Progenitor cell of endocrine pancreas (in vitro differentiated cells): ENCODE measurements around the gene LCE3E. TPM values are rescaled to one million over a fixed set of nuclear protein-coding genes. Genes with fewer than 3 reads are reported as not detected.

Experiments used
- DNase-seq: peaks from one replicate; pipeline ENCODE4 v3.0.0; 2021; ENCODE audit warnings: low spot score; ENCODE audit not compliant: unreplicated experiment
- H3K27ac Mint-ChIP-seq: 2 replicates; pipeline ENCODE4 v1.8.0; 2021; ENCODE audit warnings: mild to moderate bottlenecking, moderate library complexity, mixed read lengths
- H3K27me3 Mint-ChIP-seq: 2 replicates; pipeline ENCODE4 v1.8.0; 2021; ENCODE audit warnings: mixed read lengths
- H3K36me3 Mint-ChIP-seq: 2 replicates; pipeline ENCODE4 v1.8.0; 2022; ENCODE audit warnings: mixed read lengths; ENCODE audit not compliant: insufficient read depth
- H3K4me1 Mint-ChIP-seq: 2 replicates; pipeline ENCODE4 v1.8.0; 2021; ENCODE audit warnings: low read depth, mixed read lengths
- H3K4me3 Mint-ChIP-seq: 2 replicates; pipeline ENCODE4 v1.8.0; 2021; ENCODE audit warnings: low read depth, mild to moderate bottlenecking, moderate library complexity, mixed read lengths
- H3K9me3 Mint-ChIP-seq: 2 replicates; pipeline ENCODE4 v1.8.0; 2021; ENCODE audit warnings: low read depth, mixed read lengths
- total RNA-seq: library from RNA; stranded (reverse); gene quantifications from 2 replicates; pipeline ENCODE4 v1.2.1, GENCODE V29; 2021
- TF ChIP-seq, protein P1 (sequence below): fragments of 200-600 bp; sonication (generic); IDR thresholded peaks from one replicate; pipeline ENCODE4 v1.5.0; 2021; ENCODE audit warnings: antibody characterized with exemption, mild to moderate bottlenecking; ENCODE audit not compliant: unreplicated experiment

The LCE3E gene
- total RNA-seq, 1 donor from 2014 or later: not detected

GRCh38 chr1:152516082-152516481 is 50.5 kb downstream of the LCE3E start:
- H3K36me3 Mint-ChIP-seq: peaks cover 1% of the 10 kb centered on the region
- H3K4me1 Mint-ChIP-seq: no peaks in the 10 kb centered on the region
- H3K27ac Mint-ChIP-seq: no peak overlapping the region

More at GRCh38 chr1:152516082-152516481, 50.5 kb downstream of the LCE3E start:
- TF ChIP-seq, protein P1, sequence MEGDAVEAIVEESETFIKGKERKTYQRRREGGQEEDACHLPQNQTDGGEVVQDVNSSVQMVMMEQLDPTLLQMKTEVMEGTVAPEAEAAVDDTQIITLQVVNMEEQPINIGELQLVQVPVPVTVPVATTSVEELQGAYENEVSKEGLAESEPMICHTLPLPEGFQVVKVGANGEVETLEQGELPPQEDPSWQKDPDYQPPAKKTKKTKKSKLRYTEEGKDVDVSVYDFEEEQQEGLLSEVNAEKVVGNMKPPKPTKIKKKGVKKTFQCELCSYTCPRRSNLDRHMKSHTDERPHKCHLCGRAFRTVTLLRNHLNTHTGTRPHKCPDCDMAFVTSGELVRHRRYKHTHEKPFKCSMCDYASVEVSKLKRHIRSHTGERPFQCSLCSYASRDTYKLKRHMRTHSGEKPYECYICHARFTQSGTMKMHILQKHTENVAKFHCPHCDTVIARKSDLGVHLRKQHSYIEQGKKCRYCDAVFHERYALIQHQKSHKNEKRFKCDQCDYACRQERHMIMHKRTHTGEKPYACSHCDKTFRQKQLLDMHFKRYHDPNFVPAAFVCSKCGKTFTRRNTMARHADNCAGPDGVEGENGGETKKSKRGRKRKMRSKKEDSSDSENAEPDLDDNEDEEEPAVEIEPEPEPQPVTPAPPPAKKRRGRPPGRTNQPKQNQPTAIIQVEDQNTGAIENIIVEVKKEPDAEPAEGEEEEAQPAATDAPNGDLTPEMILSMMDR: no peak
- DNase-seq: no peak
- Mint-ChIP-seq H3K27me3 (no peaks in the 10 kb centered on the region), H3K9me3 (peaks cover 43% of the 10 kb centered on the region), H3K4me3 (no peak overlapping the region)

Other genes starting within 250 kb of the LCE3E start
- not detected in 2 replicates for gene FLG, start 241.5 kb downstream of the LCE3E start, total RNA-seq
- gene FLG2, start 206.8 kb downstream of the LCE3E start, total RNA-seq: not detected in 2 replicates
- gene CRNN, start 152.5 kb downstream of the LCE3E start, total RNA-seq: not detected in 2 replicates
- gene LCE5A, start 56.0 kb downstream of the LCE3E start, total RNA-seq: not detected in 2 replicates
- not detected in 2 replicates for gene CRCT1, start 52.3 kb downstream of the LCE3E start, total RNA-seq
- not detected in 2 replicates for gene LCE3D, start 13.7 kb upstream of the LCE3E start, total RNA-seq
- gene LCE3C, start 33.5 kb upstream of the LCE3E start, total RNA-seq: not detected in 2 replicates
- gene LCE3B, start 47.0 kb upstream of the LCE3E start, total RNA-seq: not detected in 2 replicates
- not detected in 2 replicates for gene LCE3A, start 56.3 kb upstream of the LCE3E start, total RNA-seq
- not detected in 2 replicates for gene LCE2D, start 96.6 kb upstream of the LCE3E start, total RNA-seq
- not detected in 2 replicates for gene LCE2C, start 108.5 kb upstream of the LCE3E start, total RNA-seq
- not detected in 2 replicates for gene LCE2B, start 119.3 kb upstream of the LCE3E start, total RNA-seq
- gene LCE2A, start 131.6 kb upstream of the LCE3E start, total RNA-seq: not detected in 2 replicates
- gene LCE4A, start 141.4 kb upstream of the LCE3E start, total RNA-seq: not detected in 2 replicates
- gene KPRP, start 191.2 kb upstream of the LCE3E start, total RNA-seq: not detected in 2 replicates
- gene LCE1F, start 208.4 kb upstream of the LCE3E start, total RNA-seq: not detected in 2 replicates
- gene LCE1E, start 219.5 kb upstream of the LCE3E start, total RNA-seq: not detected in 2 replicates
- gene LCE1D, start 229.9 kb upstream of the LCE3E start, total RNA-seq: not detected in 2 replicates
- not detected in 2 replicates for gene LCE1C, start 239.9 kb upstream of the LCE3E start, total RNA-seq
- not detected in 2 replicates for gene LCE1B, start 245.2 kb upstream of the LCE3E start, total RNA-seq